ENCODE results near the gene PCCA. TPM values are rescaled to one million over a fixed set of nuclear protein-coding genes. Genes with fewer than 3 reads are reported as not detected.

The PCCA gene
- total RNA-seq, 1 donor from 2014 or later = 3.6 TPM

DNA sequence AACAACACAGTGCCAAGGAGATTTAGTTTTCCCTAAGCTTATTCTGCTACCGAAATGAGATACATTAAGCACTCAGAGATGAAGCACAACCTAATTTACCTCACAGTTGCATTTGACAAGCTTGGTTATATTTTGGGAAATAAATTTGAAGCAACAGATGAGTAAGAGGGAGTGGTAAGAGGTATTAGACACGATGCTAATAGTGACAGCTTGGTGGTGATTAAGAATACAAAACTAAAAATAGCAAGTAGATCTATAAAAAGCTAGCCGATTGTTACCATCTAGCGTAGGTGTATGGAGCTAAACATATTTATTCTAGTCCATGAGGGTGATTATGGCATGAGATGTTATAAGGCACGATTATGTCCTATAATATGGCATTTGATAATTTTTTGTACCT, 208.5 kb downstream of the PCCA start:
- no peak for TF ChIP-seq CTCF (IDR thresholded peaks at IDR 0.05)
- no peaks in the 10 kb centered on the region for H3K36me3 ChIP-seq

DNA sequence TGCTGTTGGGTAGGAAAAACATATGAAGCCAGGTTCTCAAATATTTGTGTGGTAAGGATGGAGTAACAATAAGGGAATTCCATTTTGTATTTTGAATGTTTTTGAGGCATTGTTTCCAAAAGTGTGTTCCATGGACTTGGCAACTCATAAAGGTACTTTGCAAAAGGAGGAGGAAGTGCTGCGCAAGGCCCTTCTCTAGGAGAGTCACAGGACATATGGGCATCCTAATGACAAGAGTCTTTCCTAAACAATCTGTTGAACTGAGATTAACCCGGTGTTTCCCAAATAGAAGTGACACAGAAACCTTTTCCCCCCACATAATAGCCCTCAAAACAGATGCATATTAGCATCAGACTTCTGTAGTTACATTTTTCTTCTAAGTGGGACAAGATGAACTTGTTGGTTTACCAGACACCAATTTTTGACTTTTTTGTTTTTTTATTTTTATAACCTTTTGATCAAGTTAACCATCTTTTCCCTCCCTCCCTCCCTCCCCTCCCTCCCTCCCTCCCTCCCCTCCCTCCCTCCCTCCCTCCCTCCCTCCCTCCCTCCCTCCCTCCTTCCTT, 209.3 kb downstream of the PCCA start:
- intact Hi-C loops (cut with DNase I) = no loop called here

More for the DNA sequence above, 208.5 kb downstream of the PCCA start:
- H3K27me3 ChIP-seq = no peaks in the 10 kb centered on the region
- H3K4me1 ChIP-seq = no peaks in the 10 kb centered on the region
- no peaks in the 10 kb centered on the region for H3K9me3 ChIP-seq
- H3K27ac ChIP-seq = no peak overlapping the region
- intact Hi-C loops (cut with DNase I) = no loop called here
- no peak overlapping the region for H3K4me3 ChIP-seq
- DNase-seq (ENCODE audit: low spot score in 2 of 2) = no peak

GRCh38 chr13:100298691-100299090, 209.8 kb downstream of the PCCA start:
- Histone ChIP-seq H3K36me3 (no peaks in the 10 kb centered on the region), H3K9me3 (no peaks in the 10 kb centered on the region), H3K4me1 (no peaks in the 10 kb centered on the region), H3K27me3 (no peaks in the 10 kb centered on the region), H3K27ac (no peak overlapping the region), H3K4me3 (no peak overlapping the region)
- DNase-seq (ENCODE audit: low spot score in 2 of 2) = no peak
- intact Hi-C loops (cut with DNase I) = no loop called here
- no peak for TF ChIP-seq CTCF (IDR thresholded peaks at IDR 0.05)

More for the DNA sequence above, 209.3 kb downstream of the PCCA start:
- no peak for DNase-seq (ENCODE audit: low spot score in 2 of 2)
- Histone ChIP-seq H3K27ac (no peak overlapping the region), H3K4me1 (no peaks in the 10 kb centered on the region), H3K27me3 (no peaks in the 10 kb centered on the region), H3K9me3 (no peaks in the 10 kb centered on the region), H3K36me3 (no peaks in the 10 kb centered on the region), H3K4me3 (no peak overlapping the region)
- no peak for TF ChIP-seq CTCF (IDR thresholded peaks at IDR 0.05)

GRCh38 chr13:100300243-100300642, 211.3 kb downstream of the PCCA start:
- Histone ChIP-seq H3K36me3 (no peaks in the 10 kb centered on the region), H3K27ac (no peak overlapping the region), H3K9me3 (no peaks in the 10 kb centered on the region), H3K4me1 (no peaks in the 10 kb centered on the region), H3K27me3 (no peaks in the 10 kb centered on the region), H3K4me3 (no peak overlapping the region)
- intact Hi-C loops (cut with DNase I) = no loop called here
- no peak for DNase-seq (ENCODE audit: low spot score in 2 of 2)
- TF ChIP-seq CTCF (IDR thresholded peaks at IDR 0.05) = no peak

DNA sequence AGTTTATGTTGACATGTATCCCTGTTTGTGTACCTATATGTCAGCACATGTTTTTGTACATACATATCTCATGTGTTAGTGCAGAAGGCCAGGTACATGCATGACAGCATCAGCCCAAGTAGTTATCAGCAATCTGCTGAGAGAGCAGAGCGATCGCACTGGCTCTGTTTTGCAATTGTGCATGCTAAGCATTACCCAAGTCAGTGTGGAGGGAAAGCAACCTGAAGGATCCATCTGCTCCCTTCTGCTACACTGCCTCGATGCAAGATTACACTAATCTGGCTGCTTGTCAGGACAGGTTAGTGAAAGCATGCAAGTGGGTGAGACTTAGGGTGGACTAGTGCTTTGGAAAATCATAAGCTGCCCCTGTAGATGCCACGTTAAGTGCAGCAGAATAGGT, 211.8 kb downstream of the PCCA start:
- no peaks in the 10 kb centered on the region for H3K4me1 ChIP-seq
- H3K9me3 ChIP-seq = no peaks in the 10 kb centered on the region
- H3K27ac ChIP-seq = no peak overlapping the region
- H3K27me3 ChIP-seq = no peaks in the 10 kb centered on the region
- H3K4me3 ChIP-seq = no peak overlapping the region
- no peak for TF ChIP-seq CTCF (IDR thresholded peaks at IDR 0.05)
- no peak for DNase-seq (ENCODE audit: low spot score in 2 of 2)
- intact Hi-C loops (cut with DNase I) = no loop called here
- no peaks in the 10 kb centered on the region for H3K36me3 ChIP-seq

DNA sequence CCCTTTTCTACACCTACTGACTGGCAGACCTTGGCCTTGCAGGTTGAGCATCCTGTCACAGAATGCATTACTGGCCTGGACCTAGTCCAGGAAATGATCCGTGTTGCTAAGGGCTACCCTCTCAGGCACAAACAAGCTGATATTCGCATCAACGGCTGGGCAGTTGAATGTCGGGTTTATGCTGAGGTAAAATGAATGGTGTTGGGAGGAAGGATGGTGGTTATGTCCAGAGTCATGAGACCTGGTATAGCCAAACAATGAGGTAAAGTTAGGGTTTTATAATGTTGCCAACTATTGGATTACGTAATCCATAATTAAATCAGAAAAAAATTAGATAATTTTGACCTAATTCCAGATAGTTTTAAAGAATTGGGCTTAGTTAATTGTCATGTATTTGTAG, 212.5 kb downstream of the PCCA start:
- Histone ChIP-seq H3K27me3 (no peaks in the 10 kb centered on the region), H3K9me3 (no peaks in the 10 kb centered on the region), H3K4me3 (no peak overlapping the region), H3K27ac (no peak overlapping the region), H3K4me1 (no peaks in the 10 kb centered on the region), H3K36me3 (no peaks in the 10 kb centered on the region)
- intact Hi-C loops (cut with DNase I) = no loop called here
- no peak for DNase-seq (ENCODE audit: low spot score in 2 of 2)
- no peak for TF ChIP-seq CTCF (IDR thresholded peaks at IDR 0.05)
